OCI-LY3 (cell line): Measurements from ENCODE around the gene NDC80.

Experiments used
- H2AFZ ChIP-seq: fragments of 200-600, 300-600 bp; shearing (Covaris generic); 2 replicates; pipeline ENCODE4 v1.6.0; 2014; ENCODE audit warnings: antibody characterized with exemption, low read depth, low read length
- H3K27ac ChIP-seq: fragments of 200-600, 300-600 bp; sonication (generic); 2 replicates; pipeline ENCODE4 v1.5.1; 2014; ENCODE audit warnings: mild to moderate bottlenecking, low read length, moderate library complexity, mixed read lengths
- H3K27me3 ChIP-seq: fragments of 200-600, 300-600 bp; sonication (generic); 2 replicates; pipeline ENCODE4 v1.6.1; 2014; ENCODE audit warnings: low read depth, low read length, mixed read lengths
- H3K36me3 ChIP-seq: fragments of 200-600, 300-600 bp; sonication (generic); replicated peaks from 2 replicates; pipeline ENCODE3; 2014; ENCODE audit warnings: low read depth, low read length, mixed read lengths
- H3K4me1 ChIP-seq: fragments of 300-600, 200-600 bp; sonication (generic); 2 replicates; pipeline ENCODE4 v1.6.1; 2014; ENCODE audit warnings: low read length, mixed read lengths
- H3K4me2 ChIP-seq: fragments of 200-600, 300-600 bp; sonication (generic); 2 replicates; pipeline ENCODE4 v1.6.1; 2014; ENCODE audit warnings: low read length, mixed read lengths
- H3K4me3 ChIP-seq: fragments of 300-600, 200-600 bp; sonication (generic); 2 replicates; pipeline ENCODE4 v1.5.1; 2014; ENCODE audit warnings: antibody characterized with exemption, mild to moderate bottlenecking, low read length, moderate library complexity
- H3K79me2 ChIP-seq: fragments of 300-600, 200-600 bp; shearing (Covaris generic); 2 replicates; pipeline ENCODE4 v1.6.1; 2014; ENCODE audit warnings: mild to moderate bottlenecking, low read length, mixed read lengths
- H3K9ac ChIP-seq: fragments of 300-600, 200-600 bp; shearing (Covaris generic); 2 replicates; pipeline ENCODE4 v1.6.0; 2014; ENCODE audit warnings: mild to moderate bottlenecking, low read length, moderate library complexity
- H3K9me3 ChIP-seq: fragments of 200-600, 300-600 bp; shearing (Covaris generic); 2 replicates; pipeline ENCODE4 v1.6.1; 2014; ENCODE audit warnings: low read length, mixed read lengths; ENCODE audit not compliant: insufficient read depth
- H4K20me1 ChIP-seq: fragments of 200-600, 300-600 bp; sonication (generic); 2 replicates; pipeline ENCODE4 v1.6.1; 2016; ENCODE audit warnings: low read length, mixed read lengths; ENCODE audit not compliant: insufficient read depth
- EZH2phosphoT487 ChIP-seq: fragments of 200-600 bp; shearing (Covaris generic); IDR thresholded peaks from 2 replicates; pipeline ENCODE4 v1.6.1; 2018; ENCODE audit warnings: antibody characterized with exemption, mixed run types, low read depth
- TF ChIP-seq, protein P1 (sequence below): fragments of 200-600, 300-600 bp; sonication (generic); IDR thresholded peaks from 2 replicates; pipeline ENCODE4 v1.5.1; 2014; ENCODE audit warnings: antibody characterized with exemption, low read length, low read depth

The NDC80 gene

DNA sequence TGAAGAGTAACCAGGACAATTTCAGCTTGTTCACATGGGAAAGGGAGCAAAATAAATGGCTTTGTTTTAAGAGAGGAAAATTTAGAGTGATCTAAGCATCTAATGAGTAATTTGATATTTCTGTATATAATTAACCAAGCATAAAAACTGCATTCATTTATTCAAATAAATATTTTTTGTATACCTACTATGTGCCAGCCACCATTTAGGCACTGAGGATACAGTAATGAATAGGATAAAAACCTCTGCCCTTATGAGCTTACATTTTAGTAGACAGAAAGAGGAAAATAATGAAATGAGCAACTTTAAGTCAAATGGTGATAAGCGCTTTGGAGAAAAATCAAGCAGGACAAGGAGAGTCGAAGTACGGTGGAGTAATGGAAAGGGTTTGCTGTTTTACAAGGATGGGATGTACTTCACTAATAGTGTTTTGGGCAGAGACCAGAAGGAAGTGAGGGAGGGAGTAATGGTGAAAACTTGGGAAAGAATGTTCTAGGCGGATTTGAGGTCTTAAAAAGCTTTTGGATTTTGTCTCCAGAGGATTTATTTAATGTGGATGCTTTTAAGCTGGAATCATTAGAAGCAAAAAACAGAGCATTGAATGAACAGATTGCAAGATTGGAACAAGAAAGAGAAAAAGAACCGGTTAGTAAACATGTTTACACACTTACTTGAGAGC, 17.4 kb downstream of the NDC80 start:
- Histone ChIP-seq H3K9ac (no peak overlapping the region), H2AFZ (no peak overlapping the region), H3K27ac (no peak overlapping the region), H3K4me1 (no peaks in the 10 kb centered on the region), H3K36me3 (peaks cover 65% of the 10 kb centered on the region), H3K79me2 (no peaks in the 10 kb centered on the region), H3K9me3 (no peaks in the 10 kb centered on the region), H3K4me2 (no peak overlapping the region), H3K4me3 (no peak overlapping the region), H3K27me3 (no peaks in the 10 kb centered on the region), H4K20me1 (no peaks in the 10 kb centered on the region)
- TF ChIP-seq EZH2phosphoT487, result no peak
- TF ChIP-seq, protein P1, sequence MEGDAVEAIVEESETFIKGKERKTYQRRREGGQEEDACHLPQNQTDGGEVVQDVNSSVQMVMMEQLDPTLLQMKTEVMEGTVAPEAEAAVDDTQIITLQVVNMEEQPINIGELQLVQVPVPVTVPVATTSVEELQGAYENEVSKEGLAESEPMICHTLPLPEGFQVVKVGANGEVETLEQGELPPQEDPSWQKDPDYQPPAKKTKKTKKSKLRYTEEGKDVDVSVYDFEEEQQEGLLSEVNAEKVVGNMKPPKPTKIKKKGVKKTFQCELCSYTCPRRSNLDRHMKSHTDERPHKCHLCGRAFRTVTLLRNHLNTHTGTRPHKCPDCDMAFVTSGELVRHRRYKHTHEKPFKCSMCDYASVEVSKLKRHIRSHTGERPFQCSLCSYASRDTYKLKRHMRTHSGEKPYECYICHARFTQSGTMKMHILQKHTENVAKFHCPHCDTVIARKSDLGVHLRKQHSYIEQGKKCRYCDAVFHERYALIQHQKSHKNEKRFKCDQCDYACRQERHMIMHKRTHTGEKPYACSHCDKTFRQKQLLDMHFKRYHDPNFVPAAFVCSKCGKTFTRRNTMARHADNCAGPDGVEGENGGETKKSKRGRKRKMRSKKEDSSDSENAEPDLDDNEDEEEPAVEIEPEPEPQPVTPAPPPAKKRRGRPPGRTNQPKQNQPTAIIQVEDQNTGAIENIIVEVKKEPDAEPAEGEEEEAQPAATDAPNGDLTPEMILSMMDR, result no peak

DNA sequence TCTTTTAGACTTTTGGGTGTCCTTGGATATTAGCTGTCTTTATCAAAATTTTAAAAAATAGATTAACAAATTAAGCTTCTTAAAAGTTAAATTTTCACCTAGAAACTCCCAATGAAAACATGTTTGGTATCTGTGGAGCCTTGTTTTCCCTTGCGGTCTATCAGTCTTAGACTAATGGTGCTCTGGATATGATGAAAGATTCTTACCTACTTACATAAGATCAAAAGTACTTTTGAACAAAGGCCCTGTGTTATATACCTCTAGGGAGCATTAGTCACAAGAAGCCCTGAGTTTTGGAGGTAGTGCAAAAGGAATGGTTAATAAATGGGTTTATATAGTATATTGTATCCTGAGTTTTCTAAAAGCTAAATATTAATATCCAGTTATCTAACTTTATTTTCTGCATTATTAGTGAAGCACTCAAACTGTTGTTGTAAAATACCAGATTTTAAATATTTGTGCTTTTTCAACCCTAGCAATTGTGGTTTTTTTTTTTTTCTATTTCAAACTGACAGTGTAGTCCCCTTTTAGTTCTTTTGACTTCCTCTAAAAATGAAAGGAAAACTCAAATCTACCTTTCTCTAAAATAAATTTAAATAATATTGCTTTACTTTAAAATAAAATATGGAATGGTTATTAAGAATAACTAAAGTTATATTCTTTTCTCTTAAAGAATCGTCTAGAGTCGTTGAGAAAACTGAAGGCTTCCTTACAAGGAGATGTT, 18.1 kb downstream of the NDC80 start:
- no peak overlapping the region for H2AFZ ChIP-seq
- H3K9me3 ChIP-seq, result no peaks in the 10 kb centered on the region
- H3K9ac ChIP-seq, result no peak overlapping the region
- H4K20me1 ChIP-seq, result no peaks in the 10 kb centered on the region
- H3K27me3 ChIP-seq, result no peaks in the 10 kb centered on the region
- no peak for TF ChIP-seq EZH2phosphoT487
- TF ChIP-seq, protein P1, result no peak
- H3K79me2 ChIP-seq, result no peaks in the 10 kb centered on the region
- no peak overlapping the region for H3K4me3 ChIP-seq
- peaks cover 70% of the 10 kb centered on the region for H3K36me3 ChIP-seq
- no peak overlapping the region for H3K4me2 ChIP-seq
- H3K4me1 ChIP-seq, result no peaks in the 10 kb centered on the region
- H3K27ac ChIP-seq, result no peak overlapping the region

DNA sequence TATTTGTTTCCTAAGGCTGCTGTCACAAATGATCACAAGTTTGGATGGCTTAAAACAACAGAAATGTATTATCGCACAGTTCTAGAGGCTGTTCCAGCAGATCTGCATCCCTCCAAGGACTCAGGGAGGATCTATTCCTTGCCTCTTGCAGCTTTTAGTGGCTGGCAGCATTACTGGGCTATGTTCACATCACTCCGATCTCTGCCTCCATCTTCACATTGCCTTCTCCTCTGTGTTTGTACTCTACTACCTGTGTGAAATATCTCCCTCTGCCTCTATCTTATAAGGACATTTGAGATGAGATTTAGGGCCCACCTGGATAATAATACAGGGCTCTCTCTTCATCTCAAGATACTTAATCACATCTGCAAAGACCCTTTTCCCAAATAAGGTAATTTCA, 18.9 kb downstream of the NDC80 start:
- H3K4me2 ChIP-seq, result no peak overlapping the region
- no peaks in the 10 kb centered on the region for H3K4me1 ChIP-seq
- H3K9ac ChIP-seq, result no peak overlapping the region
- TF ChIP-seq EZH2phosphoT487, result no peak
- TF ChIP-seq, protein P1, result no peak
- H3K27me3 ChIP-seq, result no peaks in the 10 kb centered on the region
- no peak overlapping the region for H3K27ac ChIP-seq
- no peaks in the 10 kb centered on the region for H4K20me1 ChIP-seq
- no peaks in the 10 kb centered on the region for H3K9me3 ChIP-seq
- no peaks in the 10 kb centered on the region for H3K79me2 ChIP-seq
- no peak overlapping the region for H2AFZ ChIP-seq
- peaks cover 68% of the 10 kb centered on the region for H3K36me3 ChIP-seq
- no peak overlapping the region for H3K4me3 ChIP-seq

DNA sequence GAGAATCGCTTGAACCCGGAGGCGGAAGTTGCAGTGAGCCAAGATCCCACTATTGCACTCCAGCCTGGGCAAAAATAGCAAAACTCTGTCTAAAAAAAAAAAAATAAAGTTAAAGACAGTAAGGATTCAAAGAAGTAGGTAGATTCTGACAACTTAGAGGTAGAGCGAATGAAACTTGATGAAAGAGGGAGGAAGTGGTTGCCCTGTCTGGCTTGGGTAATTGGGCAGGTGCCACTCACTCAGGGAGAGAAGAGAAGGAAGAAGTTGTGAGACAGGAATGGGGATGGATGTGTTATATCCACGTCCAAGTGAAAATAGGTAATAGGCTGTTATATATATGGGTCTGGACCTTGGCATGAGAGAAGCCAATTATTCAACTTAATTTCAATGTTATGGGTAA, 26.3 kb downstream of the NDC80 start:
- no peak overlapping the region for H3K4me2 ChIP-seq
- no peak overlapping the region for H2AFZ ChIP-seq
- H3K9ac ChIP-seq, result no peak overlapping the region
- H3K4me1 ChIP-seq, result no peaks in the 10 kb centered on the region
- peaks cover 61% of the 10 kb centered on the region for H3K36me3 ChIP-seq
- H4K20me1 ChIP-seq, result no peaks in the 10 kb centered on the region
- no peaks in the 10 kb centered on the region for H3K27me3 ChIP-seq
- H3K4me3 ChIP-seq, result no peak overlapping the region
- no peak overlapping the region for H3K27ac ChIP-seq
- H3K79me2 ChIP-seq, result no peaks in the 10 kb centered on the region
- H3K9me3 ChIP-seq, result no peaks in the 10 kb centered on the region
- TF ChIP-seq, protein P1, result no peak
- TF ChIP-seq EZH2phosphoT487, result no peak
